ENCODE data around the gene CBLN1.

- no peak for TF ChIP-seq CTCF (IDR thresholded peaks at IDR 0.05; ENCODE audit: poor library complexity)
- TF ChIP-seq EZH2 (IDR thresholded peaks at IDR 0.05; ENCODE audit: borderline replicate concordance) = no peak
- peak; percentile 87 for TF ChIP-seq EZH2phosphoT487 (IDR thresholded peaks at IDR 0.05; ENCODE audit: low read depth, severe bottlenecking, unreplicated experiment)
Observed at GRCh38 chr16:49278944-49279725, 2.5 kb downstream of the CBLN1 start.
